Vagina (tissue), 2 donors: Measurements from ENCODE around the gene TP53AIP1. TPM values are rescaled to one million over a fixed set of nuclear protein-coding genes. Genes with fewer than 3 reads are reported as not detected.

Source experiments
- DNase-seq, 2 donors: peaks; one replicate each; pipeline ENCODE4 v3.0.0-alpha.2; 2017; ENCODE audit errors: extremely low spot score in 2 of 2
- H3K27ac ChIP-seq: fragments of 200-600 bp; sonication (generic); one replicate; pipeline ENCODE4 v1.5.1; 2019
- H3K27me3 ChIP-seq: fragments of 200-600 bp; sonication (generic); one replicate; pipeline ENCODE4 v1.5.1; 2019
- H3K36me3 ChIP-seq, 2 donors: fragments of 200-600 bp; sonication (generic); one replicate each; pipeline ENCODE4 v1.5.1; 2017 to 2019
- H3K4me1 ChIP-seq: fragments of 200-600 bp; sonication (generic); one replicate; pipeline ENCODE4 v1.5.1; 2019
- H3K4me3 ChIP-seq, 2 donors: fragments of 200-600 bp; sonication (generic); 1 replicate in 1 of 2; 2 replicates in 1 of 2; pipeline ENCODE4 v1.5.1; 2016 to 2019
- H3K9me3 ChIP-seq: fragments of 200-600 bp; sonication (generic); one replicate; pipeline ENCODE4 v1.5.1; 2019
- CTCF ChIP-seq, 3 experiments: fragments of 450-650 bp in 2 of 3; fragments of 200-600 bp in 1 of 3; sonication (generic) in 1 of 3; IDR thresholded peaks; one replicate each; pipeline ENCODE4 v1.5.1; 2017 to 2019; ENCODE audit warnings: antibody characterized with exemption in 3 of 3, mild to moderate bottlenecking in 2 of 3, moderate library complexity in 2 of 3
- POLR2A ChIP-seq, 2 donors: fragments of 450-650 bp; IDR thresholded peaks; one replicate each; pipeline ENCODE4 v1.6.1; 2017; ENCODE audit warnings: antibody characterized with exemption in 2 of 2, mild to moderate bottlenecking in 2 of 2, moderate library complexity in 2 of 2
- POLR2AphosphoS5 ChIP-seq, 2 donors: sonication (generic); formaldehyde crosslinking; IDR thresholded peaks; one replicate each; pipeline ENCODE4 v1.9.0; 2017; ENCODE audit warnings: antibody characterized with exemption in 2 of 2, mild to moderate bottlenecking in 2 of 2, low read depth in 1 of 2; ENCODE audit not compliant: insufficient read depth in 1 of 2
- intact Hi-C: fragments of 100-400 bp; cut with DNase I; formaldehyde crosslinking; loops from one replicate; pipeline ENCODE4 v1.15.1; 2023
- total RNA-seq: library from RNA; depleted of rRNA; stranded (reverse); fragments of >200 nt; gene quantifications from one replicate; pipeline ENCODE4 v1.2.3, GENCODE V29; 2016

TP53AIP1 gene
- total RNA-seq, 1 donor from 2014 or later, result 3.7 TPM

DNA sequence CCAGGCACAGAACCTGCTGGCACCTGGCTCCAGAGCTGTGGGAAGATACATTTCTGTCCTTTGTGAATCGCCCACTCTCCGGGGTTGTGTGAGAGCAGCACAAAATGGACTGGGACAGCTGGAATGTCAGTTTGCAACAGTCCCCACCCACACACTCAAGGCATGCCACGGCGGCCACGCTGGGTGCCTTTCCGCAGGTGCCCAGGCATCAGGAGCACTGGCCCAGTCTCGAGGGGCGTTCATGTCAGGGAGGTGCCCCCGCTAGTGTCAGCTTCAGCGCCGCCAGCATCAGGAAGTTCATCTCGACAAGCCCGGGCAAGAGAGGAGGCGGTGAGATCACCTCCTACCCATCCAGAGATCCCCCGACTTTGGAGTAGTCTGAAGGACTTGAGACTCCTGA lies 2.1 kb downstream of the TP53AIP1 start:
- Histone ChIP-seq H3K4me1 (peaks cover 5% of the 10 kb centered on the region), H3K4me3 (peak overlapping the region in 1 of 2 donors; percentile 24), H3K36me3 (no peaks in the 10 kb centered on the region), H3K27ac (peak overlapping the region; percentile 27), H3K27me3 (no peaks in the 10 kb centered on the region), H3K9me3 (no peaks in the 10 kb centered on the region)
- intact Hi-C loops, result no loop called here
- TF ChIP-seq POLR2A (IDR thresholded peaks at IDR 0.05), result no peak
- TF ChIP-seq POLR2AphosphoS5 (IDR thresholded peaks at IDR 0.05; ENCODE audit: insufficient read depth in 1 of 2, low read depth in 1 of 2), result peak in 1 of 2 donors; percentile 25
- no peak for DNase-seq

GRCh38 chr11:128940156-128940555 lies 2.5 kb downstream of the TP53AIP1 start:
- no peak for DNase-seq
- H3K4me1 ChIP-seq, result peaks cover 5% of the 10 kb centered on the region
- intact Hi-C loops, result no loop called here

DNA sequence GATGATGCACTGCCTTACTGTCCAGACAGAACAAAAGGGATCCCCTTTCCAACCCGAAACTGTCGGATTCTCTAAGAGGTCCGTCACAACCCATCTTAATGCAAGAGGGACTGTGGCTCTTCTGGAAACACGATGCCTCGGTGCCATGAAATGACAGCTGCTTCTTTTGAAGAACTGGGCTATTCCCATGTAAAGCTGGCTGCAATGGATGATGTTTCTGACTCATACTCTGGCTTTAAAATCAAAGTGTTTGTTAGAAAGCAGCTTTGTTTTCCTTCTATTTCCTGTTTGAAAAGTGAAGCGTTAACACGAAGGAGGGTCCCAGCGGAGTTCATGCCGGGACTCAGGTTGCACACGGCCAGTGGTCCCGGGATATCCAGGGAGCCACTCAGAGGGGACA lies 3.1 kb downstream of the TP53AIP1 start:
- H3K36me3 ChIP-seq, result no peaks in the 10 kb centered on the region
- no peak for DNase-seq
- H3K9me3 ChIP-seq, result no peaks in the 10 kb centered on the region
- TF ChIP-seq POLR2AphosphoS5 (IDR thresholded peaks at IDR 0.05; ENCODE audit: insufficient read depth in 1 of 2, low read depth in 1 of 2), result no peak
- TF ChIP-seq CTCF (IDR thresholded peaks at IDR 0.05), result no peak
- no peak for TF ChIP-seq POLR2A (IDR thresholded peaks at IDR 0.05)
- H3K4me1 ChIP-seq, result peaks cover 5% of the 10 kb centered on the region
- intact Hi-C loops, result no loop called here
- H3K27ac ChIP-seq, result no peak overlapping the region
- H3K4me3 ChIP-seq, result no peak overlapping the region
- no peaks in the 10 kb centered on the region for H3K27me3 ChIP-seq

More at GRCh38 chr11:128940156-128940555, 2.5 kb downstream of the TP53AIP1 start:
- Histone ChIP-seq H3K27ac (no peak overlapping the region), H3K9me3 (no peaks in the 10 kb centered on the region), H3K36me3 (no peaks in the 10 kb centered on the region), H3K27me3 (no peaks in the 10 kb centered on the region), H3K4me3 (no peak overlapping the region)
- no peak for TF ChIP-seq CTCF (IDR thresholded peaks at IDR 0.05)
- TF ChIP-seq POLR2A (IDR thresholded peaks at IDR 0.05), result no peak
- peak in 1 of 2 donors; percentile 38 for TF ChIP-seq POLR2AphosphoS5 (IDR thresholded peaks at IDR 0.05; ENCODE audit: insufficient read depth in 1 of 2, low read depth in 1 of 2)

DNA sequence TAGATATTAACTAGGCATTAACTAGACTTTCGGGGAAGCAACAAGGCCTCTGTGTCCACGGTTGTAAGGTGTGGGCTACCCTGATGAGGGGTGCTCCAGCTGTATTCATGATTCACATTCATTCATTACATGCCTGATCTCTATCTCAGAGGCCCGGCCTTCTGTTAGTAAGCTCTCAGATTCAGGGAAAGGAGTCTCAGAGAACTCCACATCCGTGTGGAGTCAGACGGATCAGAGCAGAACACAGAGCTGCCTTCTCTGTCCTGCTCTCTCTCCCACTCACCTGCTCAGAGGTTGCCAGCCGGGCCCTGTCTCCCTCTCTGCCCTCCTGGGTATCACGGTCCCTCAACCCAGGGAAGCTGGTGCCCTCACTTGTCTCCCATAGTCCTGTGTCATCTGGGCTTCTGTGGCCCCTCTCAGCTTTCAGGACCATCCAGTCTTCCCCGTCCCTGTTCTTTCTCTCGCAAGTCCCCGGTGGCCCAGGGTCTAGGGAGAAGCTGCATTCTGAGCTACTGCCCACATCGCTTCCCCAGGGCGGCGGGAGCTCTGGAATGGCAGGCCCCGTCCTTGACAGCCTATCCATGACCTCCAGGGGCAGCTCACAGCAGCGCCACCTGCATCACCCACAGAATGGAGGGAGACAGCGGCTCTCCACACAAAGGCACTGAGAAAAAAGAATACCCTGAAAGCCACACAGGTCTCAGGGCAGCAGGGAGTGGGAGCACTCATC lies 4.3 kb downstream of the TP53AIP1 start:
- intact Hi-C loops, result no loop called here
- TF ChIP-seq POLR2A (IDR thresholded peaks at IDR 0.05), result no peak
- TF ChIP-seq POLR2AphosphoS5 (IDR thresholded peaks at IDR 0.05; ENCODE audit: insufficient read depth in 1 of 2, low read depth in 1 of 2), result no peak
- TF ChIP-seq CTCF (IDR thresholded peaks at IDR 0.05), result no peak
- no peak overlapping the region for H3K27ac ChIP-seq

GRCh38 chr11:128937480-128937879 lies 5.2 kb downstream of the TP53AIP1 start:
- H3K4me3 ChIP-seq, result no peak overlapping the region
- no peaks in the 10 kb centered on the region for H3K36me3 ChIP-seq
- no peaks in the 10 kb centered on the region for H3K9me3 ChIP-seq
- TF ChIP-seq POLR2AphosphoS5 (IDR thresholded peaks at IDR 0.05; ENCODE audit: insufficient read depth in 1 of 2, low read depth in 1 of 2) (no peak), POLR2A (IDR thresholded peaks at IDR 0.05) (no peak), CTCF (IDR thresholded peaks at IDR 0.05) (no peak)
- no peaks in the 10 kb centered on the region for H3K27me3 ChIP-seq
- intact Hi-C loops, result no loop called here
- DNase-seq, result no peak
- H3K27ac ChIP-seq, result no peak overlapping the region
- H3K4me1 ChIP-seq, result peaks cover 5% of the 10 kb centered on the region

More for the DNA sequence above, 4.3 kb downstream of the TP53AIP1 start:
- DNase-seq, result no peak
- H3K4me1 ChIP-seq, result peaks cover 5% of the 10 kb centered on the region
- H3K9me3 ChIP-seq, result no peaks in the 10 kb centered on the region
- no peaks in the 10 kb centered on the region for H3K36me3 ChIP-seq
- no peaks in the 10 kb centered on the region for H3K27me3 ChIP-seq
- H3K4me3 ChIP-seq, result no peak overlapping the region
